GM21619 (cell line): ENCODE measurements around the gene SLC37A1.

Experiments used
- ATAC-seq: cut with Tn5 transposase; IDR thresholded peaks from one replicate; pipeline ENCODE4 v1.9.1; 2021; ENCODE audit not compliant: unreplicated experiment

The SLC37A1 gene

GRCh38 chr21:42542196-42542595 lies 28.5 kb downstream of the SLC37A1 start:
- ATAC-seq: no peak

- no peak for ATAC-seq
Measured at GRCh38 chr21:42542596-42542995, 28.9 kb downstream of the SLC37A1 start.

GRCh38 chr21:42543106-42543847 lies 29.6 kb downstream of the SLC37A1 start:
- ATAC-seq: no peak

- ATAC-seq: no peak
Measured at GRCh38 chr21:42544544-42544943, 30.9 kb downstream of the SLC37A1 start.

GRCh38 chr21:42545317-42545716 lies 31.7 kb downstream of the SLC37A1 start:
- no peak for ATAC-seq

GRCh38 chr21:42545745-42546144 lies 32.1 kb downstream of the SLC37A1 start:
- ATAC-seq: no peak

- no peak for ATAC-seq
Measured at GRCh38 chr21:42546433-42546832, 32.8 kb downstream of the SLC37A1 start.

- ATAC-seq: no peak
Measured at GRCh38 chr21:42547001-42547905, 33.6 kb downstream of the SLC37A1 start.

- no peak for ATAC-seq
Measured at GRCh38 chr21:42547906-42548365, 34.3 kb downstream of the SLC37A1 start.

- ATAC-seq: no peak
Measured at GRCh38 chr21:42548687-42549406, 35.2 kb downstream of the SLC37A1 start.

- no peak for ATAC-seq
Measured at GRCh38 chr21:42550817-42551216, 37.2 kb downstream of the SLC37A1 start.

GRCh38 chr21:42552407-42553336 lies 39.0 kb downstream of the SLC37A1 start:
- ATAC-seq: no peak

- no peak for ATAC-seq
Measured at GRCh38 chr21:42553435-42553834, 39.8 kb downstream of the SLC37A1 start.

GRCh38 chr21:42554251-42554961 lies 40.8 kb downstream of the SLC37A1 start:
- no peak for ATAC-seq

- no peak for ATAC-seq
Measured at GRCh38 chr21:42555756-42556438, 42.2 kb downstream of the SLC37A1 start.

GRCh38 chr21:42556476-42556875 lies 42.8 kb downstream of the SLC37A1 start:
- ATAC-seq: no peak

- ATAC-seq: no peak
Measured at GRCh38 chr21:42556960-42557359, 43.3 kb downstream of the SLC37A1 start.

- no peak for ATAC-seq
Measured at GRCh38 chr21:42557420-42557819, 43.8 kb downstream of the SLC37A1 start.

GRCh38 chr21:42558368-42558767 lies 44.7 kb downstream of the SLC37A1 start:
- ATAC-seq: no peak
